K562 (cell line): ENCODE measurements around the gene PRR11. TPM values are rescaled to one million over a fixed set of nuclear protein-coding genes. Genes with fewer than 3 reads are reported as not detected.

Source experiments
- CCNT2 ChIP-seq: IDR thresholded peaks from 2 replicates; pipeline ENCODE4 v1.6.1; 2011; ENCODE audit warnings: borderline replicate concordance, low read depth, mild to moderate bottlenecking, moderate library complexity, mixed read lengths, low read length; ENCODE audit not compliant: insufficient read length; ENCODE audit errors: extremely low read depth
- CXXC5 ChIP-seq: fragments of 250-450 bp; sonication (Bioruptor Pico); IDR thresholded peaks from 2 replicates; pipeline ENCODE4 v1.8.0; 2022; ENCODE audit warnings: inconsistent platforms, mild to moderate bottlenecking, moderate library complexity
- ELF2 ChIP-seq: fragments of 250-450 bp; sonication (Bioruptor Pico); IDR thresholded peaks from 2 replicates; pipeline ENCODE4 v1.5.0; 2021; ENCODE audit warnings: mild to moderate bottlenecking
- ELF4 ChIP-seq: fragments of 450-650 bp; formaldehyde crosslinking; IDR thresholded peaks from 2 replicates; pipeline ENCODE4 v1.4.0; 2022; ENCODE audit warnings: missing genetic modification characterization
- EP400 ChIP-seq: fragments of 450-650 bp; IDR thresholded peaks from 2 replicates; pipeline ENCODE4 v1.6.1; 2017; ENCODE audit warnings: antibody characterized with exemption, mild to moderate bottlenecking, moderate library complexity
- HNRNPLL ChIP-seq: fragments of 200-400 bp; formaldehyde crosslinking; IDR thresholded peaks from 2 replicates; pipeline ENCODE4 v1.6.1; 2017; ENCODE audit warnings: low read length, low read depth, mild to moderate bottlenecking; ENCODE audit not compliant: poor library complexity, severe bottlenecking
- MCM2 ChIP-seq: fragments of 450-650 bp; IDR thresholded peaks from 2 replicates; pipeline ENCODE4 v1.6.1; 2017; ENCODE audit warnings: low read depth, mild to moderate bottlenecking
- MXI1 ChIP-seq: IDR thresholded peaks from 2 replicates; pipeline ENCODE4 v1.6.1; 2011; ENCODE audit warnings: low read depth, mild to moderate bottlenecking, improper control_type of control experiment, low read length
- SIN3A ChIP-seq, 2 experiments: fragments of 150-350 bp in 1 of 2; IDR thresholded peaks; 2 replicates each; pipeline ENCODE4 v1.6.1; 2011 to 2016; ENCODE audit warnings: borderline replicate concordance in 2 of 2, low read depth in 2 of 2, low read length in 2 of 2, mild to moderate bottlenecking in 2 of 2, moderate library complexity in 2 of 2; ENCODE audit not compliant: control insufficient read depth in 1 of 2
- SRSF7 ChIP-seq: fragments of 200-400 bp; formaldehyde crosslinking; optimal IDR thresholded peaks from 2 replicates; pipeline ENCODE3; 2017; ENCODE audit warnings: mild to moderate bottlenecking, low read depth, low read length
- polyA plus RNA-seq, 8 experiments: library from polyadenylated mRNA; depleted of rRNA in 4 of 8; stranded (reverse) in 5 of 8; unstranded in 3 of 8; fragments of >200 nt; fragmentation: Nextera tagmentation in 2 of 8; fragmentation: Illumina TruSeq in 1 of 8; extraction: Ambion mirVana in 2 of 8; extraction: Trizol in 1 of 8; gene quantifications; 2 replicates each; pipeline versions ENCODE4 v1.2.1 to v1.2.3, GENCODE V29; 2011 to 2014; ENCODE audit warnings: inconsistent platforms in 1 of 8, missing spikeins in 1 of 8
- total RNA-seq, 7 experiments: library from RNA; depleted of rRNA in 6 of 7; stranded (reverse); fragments of >200 nt in 6 of 7; fragmentation: Illumina TruSeq in 2 of 7; extraction: Trizol in 2 of 7; gene quantifications; 2 replicates each; pipeline versions ENCODE4 v1.2.1 to v1.2.3, GENCODE V29; 2011 to 2021; ENCODE audit warnings: low replicate concordance in 1 of 7
- TF ChIP-seq, protein P1 (sequence below), 2 experiments: fragments of 450-650 bp; formaldehyde crosslinking in 1 of 2; IDR thresholded peaks; 2 replicates each; pipeline versions ENCODE4 v1.4.0 to v1.6.1; 2014 to 2020; ENCODE audit warnings: mild to moderate bottlenecking in 2 of 2, borderline replicate concordance in 1 of 2, low read depth in 1 of 2

PRR11 gene
- total and polyA plus RNA-seq, 9 of the 15 experiments (the other 6 are each of a cell fraction or from before 2014, with no cell fraction given), result 13.3 to 75.2 (median 46.4) TPM

DNA sequence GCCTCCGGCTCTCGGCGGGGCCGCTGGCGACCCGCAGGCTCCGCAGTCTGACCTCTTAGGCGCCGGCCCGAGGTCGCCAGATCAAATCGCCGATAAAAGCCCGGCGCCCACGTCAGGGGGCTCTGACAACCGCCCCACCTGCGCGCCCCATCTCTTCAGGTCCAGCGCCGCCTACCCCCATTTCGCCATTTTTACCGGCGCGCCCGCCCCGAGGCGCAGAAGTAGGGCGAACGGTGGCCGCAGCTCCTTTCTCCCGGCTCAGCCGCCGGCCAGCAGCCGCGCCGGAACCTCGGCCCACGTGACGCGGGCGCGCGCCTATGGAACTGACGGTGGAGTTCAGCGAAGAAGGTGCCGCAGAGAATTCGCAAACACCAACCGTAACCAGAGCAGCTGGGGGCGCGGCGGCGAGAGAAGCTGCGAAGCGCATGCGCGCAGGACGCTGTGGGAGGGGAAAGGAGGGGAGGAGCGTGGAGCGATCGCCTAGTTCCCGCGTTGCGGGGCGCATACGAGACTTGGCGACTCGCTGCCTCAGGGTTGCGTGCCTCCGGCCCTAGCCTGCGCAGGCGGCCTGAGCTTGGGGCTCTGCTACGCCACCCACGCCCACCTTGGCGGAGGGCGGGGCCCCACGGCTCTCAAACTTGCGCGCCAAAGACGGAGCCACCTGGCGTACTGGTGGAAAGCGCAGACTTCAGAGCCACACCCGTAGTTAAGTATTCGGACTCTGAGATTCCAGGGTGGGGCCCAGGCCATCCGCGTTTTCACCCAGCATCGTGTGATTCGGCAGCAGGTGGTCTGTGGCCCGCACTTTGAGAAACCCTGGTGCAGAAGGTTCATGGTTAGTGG, 48.9 kb upstream of the PRR11 start, which contains the start of gene TRIM37 (continued):
- TF ChIP-seq, protein P1, sequence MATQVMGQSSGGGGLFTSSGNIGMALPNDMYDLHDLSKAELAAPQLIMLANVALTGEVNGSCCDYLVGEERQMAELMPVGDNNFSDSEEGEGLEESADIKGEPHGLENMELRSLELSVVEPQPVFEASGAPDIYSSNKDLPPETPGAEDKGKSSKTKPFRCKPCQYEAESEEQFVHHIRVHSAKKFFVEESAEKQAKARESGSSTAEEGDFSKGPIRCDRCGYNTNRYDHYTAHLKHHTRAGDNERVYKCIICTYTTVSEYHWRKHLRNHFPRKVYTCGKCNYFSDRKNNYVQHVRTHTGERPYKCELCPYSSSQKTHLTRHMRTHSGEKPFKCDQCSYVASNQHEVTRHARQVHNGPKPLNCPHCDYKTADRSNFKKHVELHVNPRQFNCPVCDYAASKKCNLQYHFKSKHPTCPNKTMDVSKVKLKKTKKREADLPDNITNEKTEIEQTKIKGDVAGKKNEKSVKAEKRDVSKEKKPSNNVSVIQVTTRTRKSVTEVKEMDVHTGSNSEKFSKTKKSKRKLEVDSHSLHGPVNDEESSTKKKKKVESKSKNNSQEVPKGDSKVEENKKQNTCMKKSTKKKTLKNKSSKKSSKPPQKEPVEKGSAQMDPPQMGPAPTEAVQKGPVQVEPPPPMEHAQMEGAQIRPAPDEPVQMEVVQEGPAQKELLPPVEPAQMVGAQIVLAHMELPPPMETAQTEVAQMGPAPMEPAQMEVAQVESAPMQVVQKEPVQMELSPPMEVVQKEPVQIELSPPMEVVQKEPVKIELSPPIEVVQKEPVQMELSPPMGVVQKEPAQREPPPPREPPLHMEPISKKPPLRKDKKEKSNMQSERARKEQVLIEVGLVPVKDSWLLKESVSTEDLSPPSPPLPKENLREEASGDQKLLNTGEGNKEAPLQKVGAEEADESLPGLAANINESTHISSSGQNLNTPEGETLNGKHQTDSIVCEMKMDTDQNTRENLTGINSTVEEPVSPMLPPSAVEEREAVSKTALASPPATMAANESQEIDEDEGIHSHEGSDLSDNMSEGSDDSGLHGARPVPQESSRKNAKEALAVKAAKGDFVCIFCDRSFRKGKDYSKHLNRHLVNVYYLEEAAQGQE (IDR thresholded peaks at IDR 0.05; ENCODE audit: borderline replicate concordance), result peak; percentile 91
- TF ChIP-seq, protein P1 (CRISPR knock-in tag; IDR thresholded peaks at IDR 0.05; ENCODE audit: low read depth), result no peak
- TF ChIP-seq SRSF7 (no peak), CXXC5 (CRISPR knock-in tag) (peak; percentile 94), MXI1 (peak; percentile 15), HNRNPLL (peak; percentile 99), SIN3A (IDR thresholded peaks at IDR 0.05; ENCODE audit: borderline replicate concordance in 2 of 2, control insufficient read depth in 1 of 2, low read depth in 2 of 2, low read length in 2 of 2) (peak in 1 of 2 experiments; percentile 92; a peak in 2 of 4 replicates), ELF2 (CRISPR knock-in tag) (no peak), EP400 (peak; percentile 91), ELF4 (CRISPR knock-in tag) (no peak), CCNT2 (peak; percentile 92), MCM2 (no peak)
